ENCODE measurements around the gene RPP25L. TPM values are rescaled to one million over a fixed set of nuclear protein-coding genes. Genes with fewer than 3 reads are reported as not detected.

The RPP25L gene
- total and polyA plus RNA-seq, 9 of the 15 experiments (the other 6 are each of a cell fraction or from before 2014, with no cell fraction given) = 16.3 to 43.7 (median 29.0) TPM

DNA sequence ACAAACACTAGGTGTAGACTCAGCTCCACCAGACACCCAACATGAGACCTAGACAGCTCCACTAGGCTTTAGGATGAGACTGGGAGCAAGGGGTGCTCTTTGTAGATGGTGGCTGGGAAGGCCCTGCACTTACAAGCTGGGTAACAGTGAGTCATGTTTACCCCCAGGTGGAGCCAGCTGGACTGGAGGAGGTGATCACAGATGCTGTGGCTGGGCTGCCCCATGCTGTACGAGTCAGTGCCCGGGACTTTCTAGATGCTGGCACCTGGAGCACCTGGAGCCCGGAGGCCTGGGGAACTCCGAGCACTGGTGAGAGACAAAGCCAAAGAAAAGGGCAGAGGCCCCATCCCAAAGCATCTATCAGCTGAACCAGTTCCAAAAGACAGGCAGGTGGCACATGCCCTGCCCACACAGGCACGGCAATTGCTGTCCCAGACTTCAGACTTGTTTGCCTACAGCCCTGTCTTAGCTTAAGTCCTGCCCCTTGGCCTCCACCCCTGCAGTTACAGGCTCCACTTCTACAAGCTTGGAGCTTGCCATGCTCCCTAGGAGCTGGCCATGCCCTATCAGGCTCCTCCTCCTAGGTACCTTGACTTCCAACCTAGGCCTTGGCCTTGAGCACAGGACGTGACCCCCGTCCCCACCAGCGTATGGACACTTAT, 47.8 kb upstream of the RPP25L start:
- no peak overlapping the region for H3K9ac ChIP-seq (ENCODE audit: insufficient read depth in 1 of 2, low read depth in 2 of 2, low read length in 2 of 2)
- peaks cover 14 to 17% of the 10 kb centered on the region in 2 experiments for H3K4me1 ChIP-seq (replicated peaks in 1 of 2; ENCODE audit: control insufficient read depth in 2 of 2, insufficient read depth in 2 of 2, low read length in 2 of 2)
- in situ Hi-C loops (cut with MboI) (no loop called here), intact Hi-C loops (cut with micrococcal nuclease) (no loop called here)
- no peak overlapping the region for H2AFZ ChIP-seq (ENCODE audit: low read depth, low read length)
- BruUV-seq (replicated peaks) = no TSS peak
- H3K4me2 ChIP-seq (ENCODE audit: insufficient read depth, low read length) = no peak overlapping the region
- peaks cover 2% of the 10 kb centered on the region for H3K9me1 ChIP-seq (ENCODE audit: control insufficient read depth, insufficient read depth, low read length)
- no peaks in the 10 kb centered on the region for H3K9me3 ChIP-seq (replicated peaks; ENCODE audit: control insufficient read depth, insufficient read depth, low read depth, low read length)
- H3K79me2 ChIP-seq (ENCODE audit: control insufficient read depth, insufficient read depth, low read length) = no peaks in the 10 kb centered on the region
- H3K36me3 ChIP-seq (ENCODE audit: control insufficient read depth, insufficient read depth, low read length) = no peaks in the 10 kb centered on the region
- H4K20me1 ChIP-seq (replicated peaks; ENCODE audit: control insufficient read depth, insufficient read depth, low read length) = no peaks in the 10 kb centered on the region
- no peak overlapping the region for H3K4me3 ChIP-seq
- DNase-seq (ENCODE audit: extremely low read depth in 1 of 4, low spot score in 3 of 4) = no peak
- 78% methylated on average over 8 of the region's 8 CpGs for WGBS (ENCODE audit: insufficient coverage, low coverage, missing lambda C conversion rate)
- CTCF ChIA-PET (ENCODE audit: low intra/inter-chr PET ratio) = no interaction called here
- POLR2A ChIA-PET = interaction anchor here (0.6 to 2.8 kb wide), 2 partner anchors 8 to 24 kb away, joined by 3 to 13 read pairs; partner anchors contain the start of gene IL11RA
- H3K27me3 ChIP-seq (ENCODE audit: control insufficient read depth in 2 of 2, insufficient read depth in 2 of 2, low read length in 2 of 2) = no peaks in the 10 kb centered on the region
- no peak for ATAC-seq
- no peak overlapping the region for H3K27ac ChIP-seq (ENCODE audit: extremely low read depth, low read depth, low read length)
- no peak for FAIRE-seq
- TF ChIP-seq, protein P1, sequence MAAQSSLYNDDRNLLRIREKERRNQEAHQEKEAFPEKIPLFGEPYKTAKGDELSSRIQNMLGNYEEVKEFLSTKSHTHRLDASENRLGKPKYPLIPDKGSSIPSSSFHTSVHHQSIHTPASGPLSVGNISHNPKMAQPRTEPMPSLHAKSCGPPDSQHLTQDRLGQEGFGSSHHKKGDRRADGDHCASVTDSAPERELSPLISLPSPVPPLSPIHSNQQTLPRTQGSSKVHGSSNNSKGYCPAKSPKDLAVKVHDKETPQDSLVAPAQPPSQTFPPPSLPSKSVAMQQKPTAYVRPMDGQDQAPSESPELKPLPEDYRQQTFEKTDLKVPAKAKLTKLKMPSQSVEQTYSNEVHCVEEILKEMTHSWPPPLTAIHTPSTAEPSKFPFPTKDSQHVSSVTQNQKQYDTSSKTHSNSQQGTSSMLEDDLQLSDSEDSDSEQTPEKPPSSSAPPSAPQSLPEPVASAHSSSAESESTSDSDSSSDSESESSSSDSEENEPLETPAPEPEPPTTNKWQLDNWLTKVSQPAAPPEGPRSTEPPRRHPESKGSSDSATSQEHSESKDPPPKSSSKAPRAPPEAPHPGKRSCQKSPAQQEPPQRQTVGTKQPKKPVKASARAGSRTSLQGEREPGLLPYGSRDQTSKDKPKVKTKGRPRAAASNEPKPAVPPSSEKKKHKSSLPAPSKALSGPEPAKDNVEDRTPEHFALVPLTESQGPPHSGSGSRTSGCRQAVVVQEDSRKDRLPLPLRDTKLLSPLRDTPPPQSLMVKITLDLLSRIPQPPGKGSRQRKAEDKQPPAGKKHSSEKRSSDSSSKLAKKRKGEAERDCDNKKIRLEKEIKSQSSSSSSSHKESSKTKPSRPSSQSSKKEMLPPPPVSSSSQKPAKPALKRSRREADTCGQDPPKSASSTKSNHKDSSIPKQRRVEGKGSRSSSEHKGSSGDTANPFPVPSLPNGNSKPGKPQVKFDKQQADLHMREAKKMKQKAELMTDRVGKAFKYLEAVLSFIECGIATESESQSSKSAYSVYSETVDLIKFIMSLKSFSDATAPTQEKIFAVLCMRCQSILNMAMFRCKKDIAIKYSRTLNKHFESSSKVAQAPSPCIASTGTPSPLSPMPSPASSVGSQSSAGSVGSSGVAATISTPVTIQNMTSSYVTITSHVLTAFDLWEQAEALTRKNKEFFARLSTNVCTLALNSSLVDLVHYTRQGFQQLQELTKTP (IDR thresholded peaks at IDR 0.05; ENCODE audit: low read depth in 1 of 2, partially characterized antibody in 2 of 2) = no peak
- TF ChIP-seq, protein P2, sequence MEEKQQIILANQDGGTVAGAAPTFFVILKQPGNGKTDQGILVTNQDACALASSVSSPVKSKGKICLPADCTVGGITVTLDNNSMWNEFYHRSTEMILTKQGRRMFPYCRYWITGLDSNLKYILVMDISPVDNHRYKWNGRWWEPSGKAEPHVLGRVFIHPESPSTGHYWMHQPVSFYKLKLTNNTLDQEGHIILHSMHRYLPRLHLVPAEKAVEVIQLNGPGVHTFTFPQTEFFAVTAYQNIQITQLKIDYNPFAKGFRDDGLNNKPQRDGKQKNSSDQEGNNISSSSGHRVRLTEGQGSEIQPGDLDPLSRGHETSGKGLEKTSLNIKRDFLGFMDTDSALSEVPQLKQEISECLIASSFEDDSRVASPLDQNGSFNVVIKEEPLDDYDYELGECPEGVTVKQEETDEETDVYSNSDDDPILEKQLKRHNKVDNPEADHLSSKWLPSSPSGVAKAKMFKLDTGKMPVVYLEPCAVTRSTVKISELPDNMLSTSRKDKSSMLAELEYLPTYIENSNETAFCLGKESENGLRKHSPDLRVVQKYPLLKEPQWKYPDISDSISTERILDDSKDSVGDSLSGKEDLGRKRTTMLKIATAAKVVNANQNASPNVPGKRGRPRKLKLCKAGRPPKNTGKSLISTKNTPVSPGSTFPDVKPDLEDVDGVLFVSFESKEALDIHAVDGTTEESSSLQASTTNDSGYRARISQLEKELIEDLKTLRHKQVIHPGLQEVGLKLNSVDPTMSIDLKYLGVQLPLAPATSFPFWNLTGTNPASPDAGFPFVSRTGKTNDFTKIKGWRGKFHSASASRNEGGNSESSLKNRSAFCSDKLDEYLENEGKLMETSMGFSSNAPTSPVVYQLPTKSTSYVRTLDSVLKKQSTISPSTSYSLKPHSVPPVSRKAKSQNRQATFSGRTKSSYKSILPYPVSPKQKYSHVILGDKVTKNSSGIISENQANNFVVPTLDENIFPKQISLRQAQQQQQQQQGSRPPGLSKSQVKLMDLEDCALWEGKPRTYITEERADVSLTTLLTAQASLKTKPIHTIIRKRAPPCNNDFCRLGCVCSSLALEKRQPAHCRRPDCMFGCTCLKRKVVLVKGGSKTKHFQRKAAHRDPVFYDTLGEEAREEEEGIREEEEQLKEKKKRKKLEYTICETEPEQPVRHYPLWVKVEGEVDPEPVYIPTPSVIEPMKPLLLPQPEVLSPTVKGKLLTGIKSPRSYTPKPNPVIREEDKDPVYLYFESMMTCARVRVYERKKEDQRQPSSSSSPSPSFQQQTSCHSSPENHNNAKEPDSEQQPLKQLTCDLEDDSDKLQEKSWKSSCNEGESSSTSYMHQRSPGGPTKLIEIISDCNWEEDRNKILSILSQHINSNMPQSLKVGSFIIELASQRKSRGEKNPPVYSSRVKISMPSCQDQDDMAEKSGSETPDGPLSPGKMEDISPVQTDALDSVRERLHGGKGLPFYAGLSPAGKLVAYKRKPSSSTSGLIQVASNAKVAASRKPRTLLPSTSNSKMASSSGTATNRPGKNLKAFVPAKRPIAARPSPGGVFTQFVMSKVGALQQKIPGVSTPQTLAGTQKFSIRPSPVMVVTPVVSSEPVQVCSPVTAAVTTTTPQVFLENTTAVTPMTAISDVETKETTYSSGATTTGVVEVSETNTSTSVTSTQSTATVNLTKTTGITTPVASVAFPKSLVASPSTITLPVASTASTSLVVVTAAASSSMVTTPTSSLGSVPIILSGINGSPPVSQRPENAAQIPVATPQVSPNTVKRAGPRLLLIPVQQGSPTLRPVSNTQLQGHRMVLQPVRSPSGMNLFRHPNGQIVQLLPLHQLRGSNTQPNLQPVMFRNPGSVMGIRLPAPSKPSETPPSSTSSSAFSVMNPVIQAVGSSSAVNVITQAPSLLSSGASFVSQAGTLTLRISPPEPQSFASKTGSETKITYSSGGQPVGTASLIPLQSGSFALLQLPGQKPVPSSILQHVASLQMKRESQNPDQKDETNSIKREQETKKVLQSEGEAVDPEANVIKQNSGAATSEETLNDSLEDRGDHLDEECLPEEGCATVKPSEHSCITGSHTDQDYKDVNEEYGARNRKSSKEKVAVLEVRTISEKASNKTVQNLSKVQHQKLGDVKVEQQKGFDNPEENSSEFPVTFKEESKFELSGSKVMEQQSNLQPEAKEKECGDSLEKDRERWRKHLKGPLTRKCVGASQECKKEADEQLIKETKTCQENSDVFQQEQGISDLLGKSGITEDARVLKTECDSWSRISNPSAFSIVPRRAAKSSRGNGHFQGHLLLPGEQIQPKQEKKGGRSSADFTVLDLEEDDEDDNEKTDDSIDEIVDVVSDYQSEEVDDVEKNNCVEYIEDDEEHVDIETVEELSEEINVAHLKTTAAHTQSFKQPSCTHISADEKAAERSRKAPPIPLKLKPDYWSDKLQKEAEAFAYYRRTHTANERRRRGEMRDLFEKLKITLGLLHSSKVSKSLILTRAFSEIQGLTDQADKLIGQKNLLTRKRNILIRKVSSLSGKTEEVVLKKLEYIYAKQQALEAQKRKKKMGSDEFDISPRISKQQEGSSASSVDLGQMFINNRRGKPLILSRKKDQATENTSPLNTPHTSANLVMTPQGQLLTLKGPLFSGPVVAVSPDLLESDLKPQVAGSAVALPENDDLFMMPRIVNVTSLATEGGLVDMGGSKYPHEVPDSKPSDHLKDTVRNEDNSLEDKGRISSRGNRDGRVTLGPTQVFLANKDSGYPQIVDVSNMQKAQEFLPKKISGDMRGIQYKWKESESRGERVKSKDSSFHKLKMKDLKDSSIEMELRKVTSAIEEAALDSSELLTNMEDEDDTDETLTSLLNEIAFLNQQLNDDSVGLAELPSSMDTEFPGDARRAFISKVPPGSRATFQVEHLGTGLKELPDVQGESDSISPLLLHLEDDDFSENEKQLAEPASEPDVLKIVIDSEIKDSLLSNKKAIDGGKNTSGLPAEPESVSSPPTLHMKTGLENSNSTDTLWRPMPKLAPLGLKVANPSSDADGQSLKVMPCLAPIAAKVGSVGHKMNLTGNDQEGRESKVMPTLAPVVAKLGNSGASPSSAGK (IDR thresholded peaks at IDR 0.05) = no peak
- TF ChIP-seq TBP (optimal IDR thresholded peaks at IDR 0.05; ENCODE audit: low read depth, low read length) = no peak

All from K562 (cell line).